H1 (cell line): ENCODE data around the gene NKG7. TPM values are rescaled to one million over a fixed set of nuclear protein-coding genes. Genes with fewer than 3 reads are reported as not detected.

ENCODE experiments used
- CTCF ChIA-PET: fragments of 300-600 bp; sonication (Branson Sonifier 250); formaldehyde crosslinking; loops from one replicate; lab custom pipeline; 2021; ENCODE audit not compliant: partially characterized antibody; lab: Charles Lee
- POLR2A ChIA-PET: fragments of 300-600 bp; sonication (Branson Sonifier 250); formaldehyde crosslinking; loops from one replicate; lab custom pipeline; 2021; ENCODE audit warnings: inconsistent platforms; ENCODE audit not compliant: partially characterized antibody; lab: Charles Lee
- DNase-seq, 2 experiments: peaks; one replicate each; pipeline versions ENCODE4 v3.0.0 to v3.0.0-alpha.2; 2010 to 2022; ENCODE audit warnings: low spot score in 2 of 2, low read depth in 1 of 2, mixed read lengths in 1 of 2
- FAIRE-seq: peaks from 2 replicates; lab custom pipeline; 2011; peaks lifted over from hg19 to GRCh38; lab: Jason Lieb, UNC
- H2AFZ ChIP-seq: 2 replicates; pipeline ENCODE4 v1.8.1; 2012; ENCODE audit warnings: low read length, inconsistent platforms
- H2AK5ac ChIP-seq: 2 replicates; pipeline ENCODE4 v1.6.1; 2013; ENCODE audit warnings: low read depth, low read length
- H2BK120ac ChIP-seq: replicated peaks from 2 replicates; pipeline ENCODE3; 2013; ENCODE audit warnings: low read depth, low read length, inconsistent platforms
- H2BK12ac ChIP-seq: 2 replicates; pipeline ENCODE4 v1.6.1; 2013; ENCODE audit warnings: low read depth, low read length
- H2BK15ac ChIP-seq: 2 replicates; pipeline ENCODE4 v1.6.1; 2013; ENCODE audit warnings: low read length
- H2BK20ac ChIP-seq: 2 replicates; pipeline ENCODE4 v1.6.1; 2013; ENCODE audit warnings: low read length
- H2BK5ac ChIP-seq: 2 replicates; pipeline ENCODE4 v1.6.1; 2013; ENCODE audit warnings: low read depth, low read length
- H3K14ac ChIP-seq: 2 replicates; pipeline ENCODE4 v1.6.1; 2013; ENCODE audit warnings: inconsistent platforms; ENCODE audit not compliant: insufficient read length
- H3K18ac ChIP-seq: 2 replicates; pipeline ENCODE4 v1.6.1; 2013; ENCODE audit warnings: low read length; ENCODE audit errors: extremely low read depth
- H3K23ac ChIP-seq: 2 replicates; pipeline ENCODE4 v1.6.1; 2013; ENCODE audit warnings: inconsistent platforms; ENCODE audit not compliant: insufficient read length
- H3K23me2 ChIP-seq: 2 replicates; pipeline ENCODE4 v1.6.1; 2013; ENCODE audit warnings: low read depth, low read length
- H3K27ac ChIP-seq: 2 replicates; pipeline ENCODE4 v1.6.1; 2011; ENCODE audit warnings: low read depth, low read length, inconsistent platforms
- H3K27me3 ChIP-seq, 4 experiments: replicated peaks in 1 of 4; 1 replicate in 1 of 4; 2 replicates in 3 of 4; pipeline versions ENCODE4 v1.6.1 to v1.8.1; 2011 to 2013; ENCODE audit warnings: low read length in 3 of 4, mild to moderate bottlenecking in 3 of 4, inconsistent platforms in 2 of 4, mixed read lengths in 2 of 4, moderate library complexity in 1 of 4; ENCODE audit not compliant: control insufficient read depth in 3 of 4, insufficient read depth in 3 of 4; ENCODE audit errors: extremely low read depth in 1 of 4
- H3K36me3 ChIP-seq, 4 experiments: 2 replicates each; pipeline versions ENCODE4 v1.6.1 to v1.8.1; 2011 to 2013; ENCODE audit warnings: mild to moderate bottlenecking in 4 of 4, low read length in 3 of 4, moderate library complexity in 2 of 4, control low read depth in 1 of 4, inconsistent platforms in 1 of 4; ENCODE audit not compliant: insufficient read depth in 4 of 4, control insufficient read depth in 2 of 4
- H3K4ac ChIP-seq: replicated peaks from 2 replicates; pipeline ENCODE3; 2013; ENCODE audit warnings: low read length, low read depth, mixed read lengths, inconsistent platforms; ENCODE audit not compliant: insufficient read length
- H3K4me1 ChIP-seq, 4 experiments: replicated peaks in 1 of 4; 1 replicate in 1 of 4; 2 replicates in 3 of 4; pipeline versions ENCODE4 v1.6.1 to v1.8.1; 2011 to 2013; ENCODE audit warnings: low read length in 3 of 4, inconsistent platforms in 2 of 4, mixed read lengths in 1 of 4; ENCODE audit not compliant: insufficient read depth in 4 of 4, control insufficient read depth in 3 of 4
- H3K4me2 ChIP-seq, 2 experiments: 2 replicates each; pipeline versions ENCODE4 v1.6.1 to v1.8.1; 2011 to 2013; ENCODE audit warnings: low read depth in 2 of 2, low read length in 2 of 2, control low read depth in 1 of 2, inconsistent platforms in 1 of 2, mild to moderate bottlenecking in 1 of 2; ENCODE audit not compliant: insufficient read depth in 1 of 2
- H3K4me3 ChIP-seq, 4 experiments: fragments of 200-600, 300-600 bp in 1 of 4; sonication (generic), shearing (Covaris generic), sonication (Bioruptor Twin) in 1 of 4; 2 replicates each; pipeline versions ENCODE4 v1.5.1 to v1.8.1; 2011 to 2016; ENCODE audit warnings: low read length in 4 of 4, low read depth in 3 of 4, control low read depth in 2 of 4, inconsistent platforms in 2 of 4, mild to moderate bottlenecking in 2 of 4, mixed read lengths in 1 of 4, moderate library complexity in 1 of 4; ENCODE audit not compliant: insufficient read depth in 2 of 4; ENCODE audit errors: extremely low read depth in 1 of 4
- H3K56ac ChIP-seq: replicated peaks from 2 replicates; pipeline ENCODE3; 2013; ENCODE audit warnings: low read depth, mild to moderate bottlenecking, mixed read lengths, low read length, inconsistent platforms; ENCODE audit not compliant: insufficient read length
- H3K79me1 ChIP-seq: 2 replicates; pipeline ENCODE4 v1.6.1; 2013; ENCODE audit warnings: low read depth, low read length, control low read depth
- H3K79me2 ChIP-seq, 2 experiments: 2 replicates each; pipeline versions ENCODE4 v1.6.1 to v1.8.1; 2012 to 2013; ENCODE audit warnings: low read length in 2 of 2, mild to moderate bottlenecking in 2 of 2, inconsistent platforms in 1 of 2; ENCODE audit not compliant: insufficient read depth in 2 of 2, control insufficient read depth in 1 of 2
- H3K9ac ChIP-seq, 4 experiments: replicated peaks in 1 of 4; 1 replicate in 1 of 4; 2 replicates in 3 of 4; pipeline versions ENCODE4 v1.6.1 to v1.8.1; 2011 to 2013; ENCODE audit warnings: low read depth in 3 of 4, low read length in 3 of 4, control low read depth in 2 of 4, mild to moderate bottlenecking in 2 of 4, moderate library complexity in 2 of 4, inconsistent platforms in 1 of 4; ENCODE audit errors: extremely low read depth in 1 of 4
- H3K9me3 ChIP-seq, 2 experiments: 2 replicates each; pipeline versions ENCODE4 v1.6.1 to v1.8.1; 2012 to 2013; ENCODE audit warnings: mild to moderate bottlenecking in 2 of 2, moderate library complexity in 2 of 2, control low read depth in 1 of 2, inconsistent platforms in 1 of 2, low read depth in 1 of 2, low read length in 1 of 2, mixed read lengths in 1 of 2; ENCODE audit not compliant: insufficient read depth in 2 of 2
- H4K20me1 ChIP-seq, 2 experiments: replicated peaks in 1 of 2; 2 replicates each; pipeline versions ENCODE3 to v1.8.1; 2011 to 2013; ENCODE audit warnings: inconsistent platforms in 2 of 2, low read length in 2 of 2, mild to moderate bottlenecking in 1 of 2; ENCODE audit not compliant: insufficient read depth in 2 of 2, control insufficient read depth in 1 of 2
- H4K5ac ChIP-seq: 2 replicates; pipeline ENCODE4 v1.6.1; 2013; ENCODE audit warnings: low read length, low read depth, mixed read lengths, inconsistent platforms; ENCODE audit not compliant: insufficient read length
- H4K8ac ChIP-seq: 2 replicates; pipeline ENCODE4 v1.8.0; 2013; ENCODE audit warnings: mild to moderate bottlenecking, moderate library complexity, low read length, inconsistent platforms; ENCODE audit not compliant: insufficient read depth; ENCODE audit errors: extremely low read depth
- H4K91ac ChIP-seq: replicated peaks from 2 replicates; pipeline ENCODE3; 2013; ENCODE audit warnings: low read length, mixed read lengths, inconsistent platforms; ENCODE audit not compliant: insufficient read length
- E2F6 ChIP-seq: IDR thresholded peaks from 2 replicates; pipeline ENCODE4 v1.6.1; 2012; ENCODE audit warnings: inconsistent platforms
- WGBS, 2 experiments: shearing (Covaris generic) in 1 of 2; methylation state at CpG; one replicate each; pipeline versions ENCODE4 v1.1.6 to v1.1.7; 2013 to 2015; ENCODE audit warnings: low lambda C conversion rate in 2 of 2, mixed read lengths in 2 of 2, inconsistent platforms in 1 of 2, low coverage in 1 of 2, missing lambda C conversion rate in 1 of 2; ENCODE audit not compliant: insufficient replicate concordance in 2 of 2, insufficient coverage in 1 of 2, insufficient read length in 1 of 2; ENCODE audit errors: extremely low coverage in 1 of 2, missing lambda C conversion rate in 1 of 2; 5-methylcytosine and 5-hydroxymethylcytosine counted together
- polyA plus RNA-seq, 7 experiments: library from polyadenylated mRNA; depleted of rRNA in 3 of 7; stranded (reverse) in 5 of 7; unstranded in 2 of 7; fragments of >200 nt in 5 of 7; fragments of 200-250 nt in 2 of 7; gene quantifications; 1 replicate in 5 of 7; 2 replicates in 1 of 7; 4 replicates in 1 of 7; pipeline versions ENCODE4 v1.2.1 to v1.2.3, GENCODE V29; 2011 to 2013; ENCODE audit warnings: missing spikeins in 2 of 7, mixed read lengths in 2 of 7
- total RNA-seq: library from RNA; stranded (reverse); fragmentation: NEBNext Ultra II Directional; extraction: Animal tissue kit (Norgen Biotek cat#: 25700); gene quantifications from 2 replicates; pipeline ENCODE4 v1.2.1, GENCODE V29; 2021

Gene NKG7
- total and polyA plus RNA-seq, 2 of the 8 experiments (the other 6 are each of a cell fraction or from before 2014, with no cell fraction given): not detected

DNA sequence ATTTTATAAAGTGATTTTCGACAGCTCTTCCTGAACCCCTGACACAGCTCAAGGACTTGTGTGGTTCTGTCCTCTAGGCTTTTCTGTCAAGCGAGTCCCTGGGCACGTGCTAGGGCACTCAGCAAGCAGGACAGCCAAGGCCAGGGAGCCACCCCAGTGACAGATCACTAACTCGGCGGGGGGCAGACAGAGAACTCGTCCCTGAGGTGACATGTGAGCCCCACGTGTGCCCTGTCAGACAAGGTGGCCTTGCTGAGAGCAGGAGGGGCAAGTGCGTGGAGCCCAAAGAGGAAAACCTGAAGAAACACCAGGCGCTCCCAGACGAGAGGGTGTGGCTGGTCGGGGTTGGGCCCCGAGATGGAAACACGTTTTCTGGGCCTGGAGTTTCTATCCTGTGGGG lies 11.2 kb downstream of the NKG7 start:
- peaks cover 4% of the 10 kb centered on the region for H3K23me2 ChIP-seq
- no peaks in the 10 kb centered on the region for H3K79me2 ChIP-seq
- no peak overlapping the region for H3K14ac ChIP-seq
- no peaks in the 10 kb centered on the region for H4K20me1 ChIP-seq
- DNase-seq (no peak), FAIRE-seq (no peak)
- H3K23ac ChIP-seq: no peak overlapping the region
- no peak overlapping the region for H3K27ac ChIP-seq
- POLR2A ChIA-PET: no interaction called here
- H4K5ac ChIP-seq: no peak overlapping the region
- no peak overlapping the region for H2BK15ac ChIP-seq
- H4K8ac ChIP-seq: no peak overlapping the region
- H3K56ac ChIP-seq: no peak overlapping the region
- H3K18ac ChIP-seq: no peak overlapping the region
- no peak overlapping the region for H3K4me3 ChIP-seq
- H3K4ac ChIP-seq: no peak overlapping the region
- H2BK12ac ChIP-seq: no peak overlapping the region
- WGBS, 2 experiments: 87% methylated on average over 13 of the region's 13 CpGs; no CpG with 5 or more reads in 1 of the 2 experiments
- H3K9ac ChIP-seq: no peak overlapping the region
- TF ChIP-seq E2F6: no peak
- H3K4me2 ChIP-seq: no peak overlapping the region
- H3K9me3 ChIP-seq: no peaks in the 10 kb centered on the region
- H4K91ac ChIP-seq: no peak overlapping the region
- no peak overlapping the region for H2BK20ac ChIP-seq
- no peaks in the 10 kb centered on the region for H3K36me3 ChIP-seq
- no peak overlapping the region for H2BK5ac ChIP-seq
- H3K4me1 ChIP-seq: peaks cover 0 to 9% (median 4%) of the 10 kb centered on the region in 4 experiments
- CTCF ChIA-PET: no interaction called here
- H2BK120ac ChIP-seq: no peak overlapping the region
- H2AFZ ChIP-seq: no peak overlapping the region
- no peaks in the 10 kb centered on the region for H3K79me1 ChIP-seq
- H3K27me3 ChIP-seq: no peaks in the 10 kb centered on the region
- H2AK5ac ChIP-seq: no peak overlapping the region
